Activated CD4-positive, alpha-beta T cell treated with anti-CD3 and anti-CD28 coated beads for 4 hours (primary cell): Measurements from ENCODE around the gene FAM3A.
"Not testable (repeated sequence)": the region's sequence is repeated elsewhere in the genome, so short reads cannot be mapped to it uniquely, and the experiment has no call there.

Source experiments
- DNase-seq, 2 donors: peaks; one replicate each; pipeline ENCODE4 v3.0.0-alpha.2; 2020

Gene FAM3A

DNA sequence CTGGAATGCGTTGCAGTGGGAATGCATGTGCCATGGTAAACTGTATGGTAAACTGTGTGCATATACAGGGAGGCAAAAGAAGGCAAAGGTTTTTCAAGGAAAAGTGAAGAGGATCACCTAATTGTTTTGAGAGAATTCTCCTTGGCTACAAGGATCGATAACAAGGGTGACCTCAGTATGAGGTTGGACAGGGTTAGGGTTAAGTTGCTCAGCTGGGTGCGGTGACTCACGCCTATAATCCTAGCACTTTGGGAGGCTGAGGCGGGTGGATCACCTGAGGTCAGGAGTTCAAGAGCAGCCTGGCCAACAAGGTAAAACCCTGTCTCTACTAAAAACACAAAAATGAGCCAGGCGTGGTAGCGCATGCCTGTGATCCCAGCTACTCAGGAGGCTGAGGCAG, 14.6 kb downstream of the FAM3A start:
- not testable (repeated sequence) for DNase-seq

DNA sequence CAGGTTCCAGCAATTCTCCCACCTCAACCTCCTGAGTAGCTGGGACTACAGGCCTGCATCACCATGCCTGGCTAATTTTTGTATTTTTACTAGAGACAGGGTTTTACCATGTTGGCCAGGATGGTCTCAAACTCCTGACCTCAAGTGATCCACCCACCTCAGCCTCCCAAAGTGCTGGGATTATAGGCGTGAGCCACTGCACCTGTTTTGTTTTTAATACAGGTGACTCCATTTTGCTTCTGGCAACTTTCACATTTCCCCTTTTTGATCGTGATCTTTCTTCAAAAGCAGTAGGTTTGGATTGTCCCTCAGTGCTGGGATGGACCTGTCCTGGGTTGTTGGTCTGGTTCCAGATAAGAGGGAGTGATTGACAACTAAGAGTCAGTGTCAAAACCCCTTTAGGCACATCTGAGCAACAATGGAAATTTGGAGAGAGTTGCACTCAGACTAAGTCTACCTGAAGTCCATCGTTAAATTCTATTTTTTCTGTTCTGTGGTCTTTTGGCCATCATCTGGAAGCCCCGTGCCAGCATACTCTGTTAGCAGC, 19.4 kb downstream of the FAM3A start:
- not testable (repeated sequence) for DNase-seq

- DNase-seq: no peak
Measured at GRCh38 chrX:154495472-154495922, 20.5 kb downstream of the FAM3A start.

- no peak for DNase-seq
Measured at GRCh38 chrX:154494715-154495114, 21.3 kb downstream of the FAM3A start.

DNA sequence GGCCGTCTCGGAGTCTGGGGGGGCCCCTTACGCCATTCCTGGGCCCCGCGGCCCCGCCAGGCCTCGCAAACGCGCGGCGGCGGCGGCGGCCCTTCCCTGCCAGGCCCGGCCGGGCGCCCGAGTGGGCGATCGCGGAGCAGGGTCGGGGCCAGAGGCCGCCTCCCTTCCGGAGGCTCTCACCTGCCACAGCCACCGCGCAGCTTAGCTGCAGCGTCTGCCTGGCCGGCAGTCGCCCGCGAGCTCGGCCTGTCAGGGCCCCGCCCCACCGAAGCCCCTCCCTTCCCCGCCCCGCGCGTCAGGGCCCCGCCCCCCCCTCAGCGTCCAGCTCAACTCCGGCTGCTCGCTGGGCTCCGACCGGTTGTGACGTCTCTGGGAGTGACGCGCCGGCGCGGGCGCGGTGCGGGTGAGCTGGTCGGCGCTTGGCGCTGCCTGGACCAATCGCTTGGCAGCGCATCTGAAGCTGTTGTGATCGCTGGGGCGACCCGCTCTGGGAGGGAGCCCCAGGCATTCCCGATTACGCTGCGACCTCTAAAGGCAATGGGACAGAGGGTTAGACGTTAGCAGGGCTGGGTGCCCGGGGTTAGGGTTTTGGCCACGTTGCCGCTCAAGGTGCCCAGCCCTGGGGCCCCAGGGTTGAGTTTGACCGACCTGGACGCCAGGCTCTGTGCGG, 25.5 kb downstream of the FAM3A start, which contains the start of gene SLC10A3:
Gene SLC10A3, minus strand, starts transcription at position 216 of the 670 bp plus-strand sequence. CDS start 1,689 bp downstream, outside the sequence.
- peak; percentile 79 to 82 for DNase-seq

- no peak for DNase-seq
Measured at GRCh38 chrX:154490021-154490413, 26.0 kb downstream of the FAM3A start.

GRCh38 chrX:154489182-154489581, 26.9 kb downstream of the FAM3A start:
- no peak for DNase-seq

- no peak for DNase-seq
Measured at GRCh38 chrX:154488336-154489075, 27.5 kb downstream of the FAM3A start.

- DNase-seq: no peak
Measured at GRCh38 chrX:154487518-154488290, 28.3 kb downstream of the FAM3A start.

GRCh38 chrX:154486396-154487207, 29.4 kb downstream of the FAM3A start, which contains the start of gene UBL4A:
Gene UBL4A, minus strand, starts transcription at chrX:154486615. Its CDS starts 31 bp downstream, at chrX:154486584.
- peak; percentile 38 to 54 for DNase-seq

DNA sequence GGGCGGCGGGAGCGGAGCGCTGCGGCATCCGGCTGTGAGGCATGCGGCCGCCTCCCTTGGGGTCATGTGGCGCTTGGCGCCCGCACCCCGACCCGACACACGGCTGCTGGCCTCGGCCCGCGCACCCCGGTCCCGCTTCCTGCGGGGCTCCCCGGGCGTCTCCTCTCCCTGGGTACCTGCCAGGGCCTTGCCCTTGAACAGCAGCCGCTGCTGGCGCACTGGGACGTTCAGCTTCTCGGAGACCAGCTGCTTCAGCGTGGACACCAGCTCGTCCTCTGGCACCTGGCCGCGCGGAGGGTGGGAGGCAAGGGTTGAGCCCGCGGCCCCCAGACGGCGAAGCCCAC, 30.0 kb downstream of the FAM3A start:
- DNase-seq: peak in 1 of 2 donors; percentile 20

DNA sequence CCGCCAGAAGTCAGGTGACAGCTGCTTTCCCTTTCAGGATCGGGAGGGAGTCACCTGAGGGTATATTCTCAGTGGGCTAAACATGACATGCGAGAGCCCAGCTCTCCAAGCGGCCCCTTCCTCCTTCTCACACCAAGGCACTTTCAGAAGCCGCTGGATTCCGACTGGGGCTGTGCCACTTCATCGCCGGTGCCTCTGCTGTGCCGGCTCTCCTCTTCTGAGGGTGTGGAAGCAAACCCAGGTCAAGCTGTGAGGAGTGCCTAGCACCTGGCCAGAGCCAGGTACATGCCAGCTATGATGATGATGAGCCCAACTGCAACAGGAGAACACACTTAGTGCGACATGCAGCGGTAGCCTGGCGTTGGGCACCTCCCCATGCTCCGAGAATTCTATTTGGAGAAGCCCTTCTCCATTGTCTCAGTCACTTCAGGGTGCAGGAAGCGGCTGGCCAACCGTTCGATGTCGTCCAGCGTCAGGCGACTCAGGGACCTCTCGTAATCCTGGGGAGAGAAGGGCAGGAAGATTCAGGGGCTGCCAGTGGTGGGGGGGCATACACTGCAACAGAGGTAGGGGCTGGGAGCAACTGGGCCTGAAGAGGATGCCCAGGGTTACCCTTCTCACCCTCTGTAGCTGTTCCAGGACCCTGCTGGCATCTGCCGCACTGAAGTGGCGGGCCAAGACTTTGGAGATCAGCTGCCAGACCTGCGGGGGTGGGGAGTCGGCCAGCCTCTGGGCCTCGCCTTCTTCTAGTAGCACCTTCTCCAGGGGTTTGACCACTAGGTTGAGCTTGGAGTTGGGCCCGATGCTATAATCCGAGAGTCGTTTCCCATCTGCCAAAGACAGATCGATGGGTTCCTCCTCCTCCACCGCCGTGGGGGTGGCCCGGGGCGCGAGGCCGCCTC, 30.6 kb downstream of the FAM3A start:
- DNase-seq: no peak

- DNase-seq: no peak
Measured at GRCh38 chrX:154484255-154485149, 31.5 kb downstream of the FAM3A start.

DNA sequence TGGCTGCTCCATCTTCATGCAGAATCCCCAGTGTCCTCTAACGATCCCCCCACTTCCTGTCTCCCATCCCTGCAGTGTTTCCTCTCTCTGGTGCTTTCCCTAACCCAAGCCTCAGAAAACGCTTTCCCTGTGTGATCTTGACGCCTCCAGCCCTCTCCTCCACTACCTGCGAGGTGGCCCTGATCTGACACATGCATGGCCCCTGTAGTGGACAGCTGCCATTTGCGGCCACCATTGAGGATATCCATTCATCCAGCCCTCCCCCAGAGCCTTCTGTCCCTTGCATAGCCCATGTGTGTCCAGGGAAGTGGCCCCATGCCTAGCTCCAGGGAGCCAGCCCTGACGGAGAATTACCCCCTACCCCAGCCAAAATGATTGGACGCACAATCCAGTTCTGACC, 32.7 kb downstream of the FAM3A start:
- no peak for DNase-seq

GRCh38 chrX:154482786-154483185, 33.2 kb downstream of the FAM3A start:
- no peak for DNase-seq

DNA sequence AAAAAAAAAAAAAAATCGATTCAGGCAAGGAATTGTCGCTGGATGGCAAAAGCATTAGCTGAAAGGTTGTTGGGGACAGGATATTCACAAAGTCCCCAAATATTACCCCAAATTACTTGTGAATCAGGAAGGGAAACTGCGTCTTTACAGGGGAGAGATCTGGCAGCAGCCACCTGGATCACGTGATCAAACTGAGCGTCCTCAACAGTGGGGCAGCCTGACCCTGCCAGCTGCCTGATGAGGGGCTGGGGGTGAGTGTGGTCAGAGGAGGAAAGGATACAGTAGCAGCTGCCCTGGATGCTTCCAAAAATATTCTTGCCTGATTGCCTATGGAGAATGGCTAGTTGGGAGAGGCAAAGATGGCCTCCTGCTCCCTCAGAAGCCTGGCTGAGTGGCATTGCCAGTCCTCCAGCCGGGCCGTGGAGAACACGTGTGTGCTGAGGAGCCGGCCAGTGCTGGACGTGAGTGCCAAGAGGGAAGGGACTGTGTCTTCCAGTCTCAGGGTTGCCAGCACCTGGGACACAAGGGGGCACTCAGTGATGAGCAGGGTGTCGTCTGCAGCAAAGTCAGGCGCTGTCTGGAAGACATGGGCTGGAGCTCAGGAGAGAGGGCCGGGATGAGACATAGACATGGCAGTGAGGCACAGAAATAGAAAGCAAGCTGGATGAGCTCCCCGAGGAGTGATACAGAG, 34.0 kb downstream of the FAM3A start:
- DNase-seq: no peak

DNA sequence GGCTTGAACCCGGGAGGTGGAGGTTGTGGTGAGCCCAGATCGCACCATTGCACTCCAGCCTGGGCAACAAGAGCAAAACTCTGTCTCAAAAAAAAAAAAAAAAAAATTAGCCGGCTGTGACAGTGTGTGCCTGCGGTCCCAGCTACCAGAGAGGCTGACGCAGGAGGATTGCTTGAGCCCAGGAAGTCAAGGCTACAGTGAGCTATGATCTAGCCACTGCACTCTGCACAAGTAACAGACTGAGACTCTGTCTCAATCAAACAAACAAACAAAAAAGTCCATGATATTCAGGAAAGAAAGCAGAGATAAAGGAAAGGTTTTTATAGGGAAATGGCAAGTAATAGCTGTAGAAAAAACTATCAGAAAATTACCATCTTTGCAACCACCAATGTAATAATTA, 34.8 kb downstream of the FAM3A start:
- no peak for DNase-seq

DNA sequence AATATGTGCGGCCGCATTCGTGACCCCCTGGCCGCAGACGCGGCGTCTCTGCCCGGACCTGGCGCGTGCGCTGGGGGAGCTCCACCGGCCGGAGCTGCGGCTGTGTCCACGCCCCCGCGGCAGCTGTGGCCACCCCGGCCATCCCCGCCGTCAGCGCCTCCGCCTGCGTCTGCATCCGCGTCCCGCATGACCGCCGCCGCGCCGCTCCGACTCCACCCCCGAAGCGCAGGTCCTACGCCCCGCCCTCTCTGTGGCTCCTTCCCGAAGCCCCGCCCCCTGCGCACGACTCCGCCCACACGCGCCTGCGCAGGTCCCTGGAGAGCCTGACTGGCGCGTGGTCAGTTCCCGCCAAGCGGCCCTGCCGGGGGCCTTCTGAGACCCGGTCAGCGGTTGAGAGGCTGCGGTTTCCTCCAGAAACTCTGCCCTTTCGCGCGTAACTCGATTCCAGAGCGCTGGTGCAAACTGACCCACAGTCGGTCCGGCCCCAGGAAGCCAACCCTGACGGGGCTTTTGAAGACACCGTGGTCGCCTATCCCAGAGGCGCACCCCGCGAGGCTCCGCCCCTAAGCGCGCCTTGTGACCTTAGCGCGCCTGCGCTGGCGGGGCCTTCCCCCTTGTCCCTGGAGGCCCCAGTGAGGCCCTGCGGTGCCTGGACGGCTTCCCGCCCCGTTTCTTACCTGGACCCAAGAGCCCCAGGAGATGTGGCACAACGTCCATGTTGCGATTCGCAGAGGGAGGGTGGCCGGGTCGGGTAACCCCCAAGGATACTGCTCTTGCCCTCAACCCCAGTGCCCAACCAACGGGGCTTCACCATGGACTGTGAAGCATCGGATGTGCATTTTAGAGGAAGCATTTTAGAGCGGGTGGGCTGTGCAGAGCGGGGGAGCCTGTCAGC, 37.1 kb downstream of the FAM3A start, which contains the start of gene LAGE3:
Gene LAGE3, minus strand, starts transcription at position 554 of the 895 bp plus-strand sequence. Its CDS starts 366 bp downstream, at position 188.
- peak; percentile 92 to 94 for DNase-seq
